Amygdala (tissue), 56 donors: ENCODE data around the gene TPPP3.

Experiments used
- DNase-seq, 56 donors: peaks; one replicate each; lab custom pipeline; 2025; lab: John Stamatoyannopoulos, UW

TPPP3 gene

GRCh38 chr16:67393111-67393787 lies at the start of gene TPPP3:
TSS of gene TPPP3 (minus strand) at chr16:67393498. CDS start at chr16:67391111, 2,387 bp downstream.
- DNase-seq, result peak in 54 of 56 donors; percentile 48 to 93 (median 82)

GRCh38 chr16:67442581-67443255 lies 49.4 kb upstream of the TPPP3 start:
- no peak for DNase-seq

- DNase-seq, result no peak
These were observed 48.6 kb upstream of the TPPP3 start for GRCh38 chr16:67441907-67442306.

GRCh38 chr16:67441271-67441753 lies 48.0 kb upstream of the TPPP3 start:
- peak in 21 of 56 donors; percentile 6 to 72 (median 32) for DNase-seq

- no peak for DNase-seq
These were observed 45.6 kb upstream of the TPPP3 start for GRCh38 chr16:67438824-67439393.

GRCh38 chr16:67438098-67438791 lies 44.9 kb upstream of the TPPP3 start:
- no peak for DNase-seq

- no peak for DNase-seq
These were observed 44.2 kb upstream of the TPPP3 start for GRCh38 chr16:67437513-67437912.

- no peak for DNase-seq
These were observed 43.4 kb upstream of the TPPP3 start for GRCh38 chr16:67436640-67437193.

GRCh38 chr16:67435758-67436164 lies 42.5 kb upstream of the TPPP3 start:
- DNase-seq, result no peak

GRCh38 chr16:67433131-67433719 lies 39.9 kb upstream of the TPPP3 start:
- DNase-seq, result no peak

- DNase-seq, result no peak
These were observed 39.2 kb upstream of the TPPP3 start for GRCh38 chr16:67432506-67432890.

GRCh38 chr16:67431775-67432505 lies 38.6 kb upstream of the TPPP3 start:
- no peak for DNase-seq

- DNase-seq, result peak in 27 of 56 donors; percentile 15 to 68 (median 37)
These were observed 37.9 kb upstream of the TPPP3 start, which contains the start of gene HSD11B2 for GRCh38 chr16:67430977-67431774. TSS of gene HSD11B2 (plus strand) at chr16:67431121. CDS start at chr16:67431249, 128 bp downstream.

- DNase-seq, result no peak
These were observed 37.2 kb upstream of the TPPP3 start for GRCh38 chr16:67430504-67430976.

GRCh38 chr16:67429799-67430503 lies 36.7 kb upstream of the TPPP3 start:
- no peak for DNase-seq

GRCh38 chr16:67429053-67429798 lies 35.9 kb upstream of the TPPP3 start:
- DNase-seq, result no peak

- DNase-seq, result peak in 28 of 56 donors; percentile 7 to 70 (median 30)
These were observed 34.9 kb upstream of the TPPP3 start for GRCh38 chr16:67428146-67428731.
